Peyer's patch (tissue), 4 donors: ENCODE measurements around the gene MYRIP. TPM values are rescaled to one million over a fixed set of nuclear protein-coding genes. Genes with fewer than 3 reads are reported as not detected.

Experiments used
- DNase-seq, 3 donors: peaks; one replicate each; pipeline ENCODE4 v3.0.0-alpha.2; 2017 to 2019
- H3K27ac ChIP-seq, 4 donors: fragments of 200-600 bp; sonication (generic); one replicate each; pipeline ENCODE4 v1.5.1; 2016 to 2019
- H3K27me3 ChIP-seq, 2 donors: fragments of 200-600 bp; sonication (generic); one replicate each; pipeline ENCODE4 v1.5.1; 2019
- H3K36me3 ChIP-seq, 3 donors: fragments of 200-600 bp; sonication (generic); one replicate each; pipeline ENCODE4 v1.5.1; 2016 to 2019
- H3K4me1 ChIP-seq, 4 donors: fragments of 200-600 bp; sonication (generic); one replicate each; pipeline ENCODE4 v1.5.1; 2016 to 2019
- H3K4me3 ChIP-seq, 4 donors: fragments of 200-600 bp; sonication (generic); 1 replicate in 3 of 4; 2 replicates in 1 of 4; pipeline ENCODE4 v1.5.1; 2016 to 2019; ENCODE audit warnings: mild to moderate bottlenecking in 1 of 4
- H3K9me3 ChIP-seq, 4 donors: fragments of 200-600 bp; sonication (generic); one replicate each; pipeline ENCODE4 v1.5.1; 2016 to 2019; ENCODE audit warnings: mild to moderate bottlenecking in 1 of 4
- POLR2A ChIP-seq, 2 donors: fragments of 450-650 bp; IDR thresholded peaks; one replicate each; pipeline ENCODE4 v1.5.1; 2017; ENCODE audit warnings: antibody characterized with exemption in 2 of 2, mild to moderate bottlenecking in 2 of 2, moderate library complexity in 2 of 2
- total RNA-seq, 4 donors: library from RNA; depleted of rRNA; stranded (reverse); fragments of >200 nt; gene quantifications; one replicate each; pipeline ENCODE4 v1.1.0, GENCODE V29; 2016
- TF ChIP-seq, protein P1 (sequence below), 6 experiments: fragments of 450-650 bp in 4 of 6; fragments of 200-600 bp in 2 of 6; sonication (generic) in 1 of 6; IDR thresholded peaks; one replicate each; pipeline ENCODE4 v1.5.1; 2017 to 2019; ENCODE audit warnings: antibody characterized with exemption in 6 of 6, mild to moderate bottlenecking in 3 of 6, moderate library complexity in 1 of 6

Gene MYRIP
- total RNA-seq, 4 donors from 2014 or later, result 6.0 to 12.4 (median 8.3) TPM

DNA sequence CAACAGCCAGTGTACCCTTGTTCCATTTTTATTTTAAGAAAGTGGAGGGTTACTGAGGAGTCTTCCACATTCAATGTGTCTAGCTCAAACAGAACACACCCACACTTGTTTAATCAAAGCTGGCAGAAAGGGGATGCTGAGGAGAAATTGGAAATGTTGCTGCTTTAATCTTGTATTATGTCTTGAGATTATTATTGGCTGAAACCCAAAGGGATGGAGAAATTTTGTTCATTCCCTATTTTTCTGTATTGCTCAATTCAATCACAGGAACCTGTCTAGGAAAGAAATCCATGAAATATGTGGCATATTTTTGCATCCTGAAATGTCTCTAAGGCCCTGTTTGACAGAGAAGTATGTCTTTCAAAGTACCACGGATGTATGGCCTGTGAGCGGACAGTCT, 238.0 kb downstream of the MYRIP start:
- no peak for TF ChIP-seq POLR2A (IDR thresholded peaks at IDR 0.05)
- TF ChIP-seq, protein P1, sequence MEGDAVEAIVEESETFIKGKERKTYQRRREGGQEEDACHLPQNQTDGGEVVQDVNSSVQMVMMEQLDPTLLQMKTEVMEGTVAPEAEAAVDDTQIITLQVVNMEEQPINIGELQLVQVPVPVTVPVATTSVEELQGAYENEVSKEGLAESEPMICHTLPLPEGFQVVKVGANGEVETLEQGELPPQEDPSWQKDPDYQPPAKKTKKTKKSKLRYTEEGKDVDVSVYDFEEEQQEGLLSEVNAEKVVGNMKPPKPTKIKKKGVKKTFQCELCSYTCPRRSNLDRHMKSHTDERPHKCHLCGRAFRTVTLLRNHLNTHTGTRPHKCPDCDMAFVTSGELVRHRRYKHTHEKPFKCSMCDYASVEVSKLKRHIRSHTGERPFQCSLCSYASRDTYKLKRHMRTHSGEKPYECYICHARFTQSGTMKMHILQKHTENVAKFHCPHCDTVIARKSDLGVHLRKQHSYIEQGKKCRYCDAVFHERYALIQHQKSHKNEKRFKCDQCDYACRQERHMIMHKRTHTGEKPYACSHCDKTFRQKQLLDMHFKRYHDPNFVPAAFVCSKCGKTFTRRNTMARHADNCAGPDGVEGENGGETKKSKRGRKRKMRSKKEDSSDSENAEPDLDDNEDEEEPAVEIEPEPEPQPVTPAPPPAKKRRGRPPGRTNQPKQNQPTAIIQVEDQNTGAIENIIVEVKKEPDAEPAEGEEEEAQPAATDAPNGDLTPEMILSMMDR (IDR thresholded peaks at IDR 0.05), result no peak
- DNase-seq, result no peak
- Histone ChIP-seq H3K9me3 (no peaks in the 10 kb centered on the region), H3K4me1 (no peaks in the 10 kb centered on the region), H3K36me3 (no peaks in the 10 kb centered on the region), H3K27me3 (no peaks in the 10 kb centered on the region), H3K27ac (no peak overlapping the region), H3K4me3 (no peak overlapping the region)

DNA sequence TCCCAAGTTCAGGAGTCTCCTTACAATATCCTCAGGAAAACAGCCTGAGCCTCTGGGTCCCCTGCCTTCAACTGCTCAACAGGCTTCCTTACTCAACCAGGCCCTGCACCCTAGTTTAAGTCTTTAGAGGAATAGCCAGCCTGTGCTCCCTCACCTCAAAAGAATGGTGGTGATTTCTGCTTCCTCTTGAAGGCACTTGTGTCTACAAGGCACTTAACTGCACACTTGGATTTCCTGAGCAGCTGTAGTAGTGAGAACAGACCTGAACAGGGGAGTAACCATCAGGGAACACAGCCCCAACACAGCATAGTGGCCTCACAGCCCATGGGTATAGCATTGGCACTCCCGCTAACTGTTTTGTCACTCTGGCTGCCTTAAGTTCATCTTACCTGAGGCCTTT, 244.3 kb downstream of the MYRIP start:
- no peak for DNase-seq
- H3K9me3 ChIP-seq, result no peaks in the 10 kb centered on the region
- H3K36me3 ChIP-seq, result no peaks in the 10 kb centered on the region
- no peak overlapping the region for H3K4me3 ChIP-seq
- H3K27me3 ChIP-seq, result no peaks in the 10 kb centered on the region
- no peak overlapping the region for H3K27ac ChIP-seq
- TF ChIP-seq POLR2A (IDR thresholded peaks at IDR 0.05), result no peak
- TF ChIP-seq, protein P1 (IDR thresholded peaks at IDR 0.05), result no peak
- no peaks in the 10 kb centered on the region for H3K4me1 ChIP-seq

DNA sequence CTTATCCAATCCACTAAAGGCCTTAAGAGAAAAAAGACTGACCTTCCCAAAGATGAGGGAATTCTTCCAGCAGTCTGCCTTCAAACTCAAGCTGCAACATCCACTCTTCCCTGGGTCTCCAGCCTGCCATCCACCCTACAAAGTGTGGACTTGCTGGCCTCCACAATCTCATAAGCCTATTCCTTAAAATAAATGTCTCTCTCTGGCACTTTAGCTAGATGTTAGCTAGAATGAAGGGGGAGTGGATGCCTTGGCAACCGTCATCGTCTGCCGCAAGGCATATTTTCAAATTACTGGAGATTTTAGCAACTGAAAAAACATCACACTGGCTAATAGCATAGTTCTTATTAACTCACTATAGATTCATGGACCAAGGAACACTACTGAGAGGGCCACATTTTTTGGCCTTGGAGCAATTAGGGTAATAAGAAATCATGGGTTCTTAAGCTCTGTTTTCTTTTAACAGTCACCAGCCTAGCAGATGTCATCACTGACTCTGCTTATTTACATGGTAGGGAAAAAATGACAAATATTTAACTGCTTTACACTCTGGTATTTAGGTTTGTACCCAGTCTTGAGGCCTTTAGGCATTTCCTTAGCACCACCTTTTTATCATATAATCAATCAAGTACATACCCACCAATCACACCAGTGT, 245.3 kb downstream of the MYRIP start:
- Histone ChIP-seq H3K27ac (no peak overlapping the region), H3K36me3 (no peaks in the 10 kb centered on the region), H3K9me3 (no peaks in the 10 kb centered on the region), H3K4me3 (no peak overlapping the region), H3K27me3 (no peaks in the 10 kb centered on the region), H3K4me1 (no peaks in the 10 kb centered on the region)
- TF ChIP-seq, protein P1 (IDR thresholded peaks at IDR 0.05), result no peak
- no peak for TF ChIP-seq POLR2A (IDR thresholded peaks at IDR 0.05)
- no peak for DNase-seq

DNA sequence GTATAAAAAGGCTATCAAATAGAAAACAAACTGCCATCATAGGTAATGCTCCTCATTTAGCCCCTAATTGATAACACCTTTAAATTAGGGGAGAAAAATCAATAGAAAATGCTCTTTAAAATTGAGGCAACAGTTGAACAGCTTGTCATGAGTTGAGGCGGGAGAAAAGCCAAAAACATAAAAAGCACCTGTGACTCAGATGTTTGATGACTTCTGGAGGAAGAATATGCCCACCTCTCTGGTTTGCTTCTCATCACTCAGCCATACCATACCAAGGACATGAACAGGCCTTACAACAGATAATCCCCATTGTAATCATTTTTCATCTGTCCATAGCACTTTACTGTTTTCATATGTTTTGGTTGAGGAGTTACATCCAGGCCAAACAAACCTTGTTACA, 246.0 kb downstream of the MYRIP start:
- no peaks in the 10 kb centered on the region for H3K9me3 ChIP-seq
- DNase-seq, result no peak
- no peak for TF ChIP-seq POLR2A (IDR thresholded peaks at IDR 0.05)
- TF ChIP-seq, protein P1 (IDR thresholded peaks at IDR 0.05), result no peak
- H3K36me3 ChIP-seq, result no peaks in the 10 kb centered on the region
- no peak overlapping the region for H3K4me3 ChIP-seq
- H3K27me3 ChIP-seq, result no peaks in the 10 kb centered on the region
- H3K4me1 ChIP-seq, result no peaks in the 10 kb centered on the region
- no peak overlapping the region for H3K27ac ChIP-seq

DNA sequence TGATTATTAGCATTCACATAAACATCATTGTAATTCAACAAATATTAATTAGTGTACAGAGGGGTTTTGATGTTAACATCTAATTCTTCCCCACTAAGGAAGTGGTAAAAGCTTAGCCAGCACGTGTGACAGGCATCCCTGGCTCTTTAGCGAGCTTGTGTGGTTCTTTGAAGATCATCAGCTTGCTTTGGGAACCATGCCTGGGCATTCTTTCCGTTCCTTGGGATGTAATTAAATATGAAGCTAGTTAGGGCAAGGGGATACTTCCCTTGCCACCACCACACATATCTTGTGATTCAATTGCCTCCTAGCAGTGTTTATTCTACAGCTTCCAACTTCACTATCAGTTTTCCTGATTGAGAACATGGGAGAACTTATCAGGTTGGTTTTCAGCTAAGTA, 246.5 kb downstream of the MYRIP start:
- no peak for DNase-seq
- H3K4me1 ChIP-seq, result no peaks in the 10 kb centered on the region
- no peak overlapping the region for H3K4me3 ChIP-seq
- no peaks in the 10 kb centered on the region for H3K9me3 ChIP-seq
- no peaks in the 10 kb centered on the region for H3K27me3 ChIP-seq
- no peak for TF ChIP-seq POLR2A (IDR thresholded peaks at IDR 0.05)
- TF ChIP-seq, protein P1 (IDR thresholded peaks at IDR 0.05), result no peak
- H3K36me3 ChIP-seq, result no peaks in the 10 kb centered on the region
- no peak overlapping the region for H3K27ac ChIP-seq

DNA sequence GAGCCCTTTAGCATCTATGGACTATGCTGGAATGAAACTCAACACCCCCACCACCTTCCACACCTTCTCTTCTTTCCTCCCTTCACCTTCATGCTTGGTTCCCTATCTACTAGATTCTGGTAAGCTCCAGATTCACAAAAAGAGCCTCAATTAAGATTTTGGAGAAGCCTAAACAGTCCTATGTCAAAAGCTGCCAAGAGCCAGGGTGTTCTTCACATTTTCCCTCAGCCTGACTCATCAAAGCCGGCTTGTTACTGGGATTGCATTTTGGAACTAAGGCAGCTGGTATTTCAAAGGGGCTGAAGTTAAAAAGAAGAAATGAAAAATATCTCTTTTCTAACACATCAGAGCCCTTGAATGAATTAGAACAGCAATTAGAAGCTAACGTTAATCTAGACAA, 247.7 kb downstream of the MYRIP start:
- TF ChIP-seq, protein P1 (IDR thresholded peaks at IDR 0.05), result no peak
- TF ChIP-seq POLR2A (IDR thresholded peaks at IDR 0.05), result no peak
- H3K4me1 ChIP-seq, result no peaks in the 10 kb centered on the region
- no peaks in the 10 kb centered on the region for H3K27me3 ChIP-seq
- no peaks in the 10 kb centered on the region for H3K36me3 ChIP-seq
- no peak for DNase-seq
- no peak overlapping the region for H3K27ac ChIP-seq
- no peak overlapping the region for H3K4me3 ChIP-seq
- no peaks in the 10 kb centered on the region for H3K9me3 ChIP-seq
